Measurements from ENCODE around the gene TRIP6.

DNA sequence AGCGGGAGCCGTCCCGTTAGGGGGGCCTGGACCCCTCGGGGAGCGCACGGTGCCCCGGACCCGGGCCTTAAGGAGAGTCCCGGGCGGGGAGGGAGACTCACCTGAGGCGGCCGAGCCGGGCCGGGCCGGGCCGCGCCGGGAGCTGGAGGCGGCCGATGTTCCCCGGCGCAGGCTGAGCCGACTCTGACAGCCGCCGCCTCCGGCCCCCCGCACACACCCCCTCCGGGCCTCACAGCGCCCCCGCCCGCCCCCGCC lies 28.4 kb downstream of the TRIP6 start, which contains the start of gene ACHE:
- TF ChIP-seq, protein P1, sequence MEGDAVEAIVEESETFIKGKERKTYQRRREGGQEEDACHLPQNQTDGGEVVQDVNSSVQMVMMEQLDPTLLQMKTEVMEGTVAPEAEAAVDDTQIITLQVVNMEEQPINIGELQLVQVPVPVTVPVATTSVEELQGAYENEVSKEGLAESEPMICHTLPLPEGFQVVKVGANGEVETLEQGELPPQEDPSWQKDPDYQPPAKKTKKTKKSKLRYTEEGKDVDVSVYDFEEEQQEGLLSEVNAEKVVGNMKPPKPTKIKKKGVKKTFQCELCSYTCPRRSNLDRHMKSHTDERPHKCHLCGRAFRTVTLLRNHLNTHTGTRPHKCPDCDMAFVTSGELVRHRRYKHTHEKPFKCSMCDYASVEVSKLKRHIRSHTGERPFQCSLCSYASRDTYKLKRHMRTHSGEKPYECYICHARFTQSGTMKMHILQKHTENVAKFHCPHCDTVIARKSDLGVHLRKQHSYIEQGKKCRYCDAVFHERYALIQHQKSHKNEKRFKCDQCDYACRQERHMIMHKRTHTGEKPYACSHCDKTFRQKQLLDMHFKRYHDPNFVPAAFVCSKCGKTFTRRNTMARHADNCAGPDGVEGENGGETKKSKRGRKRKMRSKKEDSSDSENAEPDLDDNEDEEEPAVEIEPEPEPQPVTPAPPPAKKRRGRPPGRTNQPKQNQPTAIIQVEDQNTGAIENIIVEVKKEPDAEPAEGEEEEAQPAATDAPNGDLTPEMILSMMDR (IDR thresholded peaks at IDR 0.05) = no peak
- no peak for TF ChIP-seq POLR2AphosphoS5 (IDR thresholded peaks at IDR 0.05)
- no peak for TF ChIP-seq EP300 (IDR thresholded peaks at IDR 0.05)
- no peak for TF ChIP-seq POLR2A (IDR thresholded peaks at IDR 0.05; ENCODE audit: low read depth)

Data from esophagus muscularis mucosa (tissue), 4 donors.